ENCODE measurements around the gene TPRG1.

DNA sequence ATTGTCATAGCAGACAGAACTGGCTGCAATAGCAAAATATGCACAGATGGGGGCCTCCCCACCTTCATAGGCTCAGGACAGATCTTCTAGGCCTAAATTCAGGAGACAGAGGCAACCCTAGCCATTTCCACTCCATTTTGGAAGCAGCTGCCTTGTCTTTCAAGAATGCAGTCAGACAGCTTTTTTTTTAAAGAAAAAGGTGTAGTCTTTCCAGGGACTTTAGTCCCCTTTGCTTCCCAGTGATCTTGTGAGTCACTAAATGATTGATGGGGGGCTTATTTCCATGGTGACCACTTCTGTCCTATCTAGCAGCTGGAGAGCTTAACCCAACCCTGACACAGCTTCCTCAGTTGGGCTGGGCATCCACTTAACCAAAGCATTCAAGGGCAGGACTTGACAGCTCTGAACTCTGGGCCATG lies 165.9 kb downstream of the TPRG1 start:
- TF ChIP-seq EZH2 (IDR thresholded peaks at IDR 0.05; ENCODE audit: low read length): no peak
- TF ChIP-seq, protein P1, sequence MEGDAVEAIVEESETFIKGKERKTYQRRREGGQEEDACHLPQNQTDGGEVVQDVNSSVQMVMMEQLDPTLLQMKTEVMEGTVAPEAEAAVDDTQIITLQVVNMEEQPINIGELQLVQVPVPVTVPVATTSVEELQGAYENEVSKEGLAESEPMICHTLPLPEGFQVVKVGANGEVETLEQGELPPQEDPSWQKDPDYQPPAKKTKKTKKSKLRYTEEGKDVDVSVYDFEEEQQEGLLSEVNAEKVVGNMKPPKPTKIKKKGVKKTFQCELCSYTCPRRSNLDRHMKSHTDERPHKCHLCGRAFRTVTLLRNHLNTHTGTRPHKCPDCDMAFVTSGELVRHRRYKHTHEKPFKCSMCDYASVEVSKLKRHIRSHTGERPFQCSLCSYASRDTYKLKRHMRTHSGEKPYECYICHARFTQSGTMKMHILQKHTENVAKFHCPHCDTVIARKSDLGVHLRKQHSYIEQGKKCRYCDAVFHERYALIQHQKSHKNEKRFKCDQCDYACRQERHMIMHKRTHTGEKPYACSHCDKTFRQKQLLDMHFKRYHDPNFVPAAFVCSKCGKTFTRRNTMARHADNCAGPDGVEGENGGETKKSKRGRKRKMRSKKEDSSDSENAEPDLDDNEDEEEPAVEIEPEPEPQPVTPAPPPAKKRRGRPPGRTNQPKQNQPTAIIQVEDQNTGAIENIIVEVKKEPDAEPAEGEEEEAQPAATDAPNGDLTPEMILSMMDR (optimal IDR thresholded peaks at IDR 0.05 in 1 of 3, IDR thresholded peaks at IDR 0.05 in 1 of 3, conservative IDR thresholded peaks at IDR 0.05 in 1 of 3; ENCODE audit: extremely low read depth in 1 of 3, insufficient read depth in 2 of 3, low read length in 3 of 3): peak in 1 of 3 experiments; percentile 5
